Neural progenitor cell (in vitro differentiated cells): ENCODE data around the gene ABCD4. TPM values are rescaled to one million over a fixed set of nuclear protein-coding genes. Genes with fewer than 3 reads are reported as not detected.

Source experiments
- DNase-seq: peaks from one replicate; pipeline ENCODE4 v3.0.0-alpha.2; 2016; ENCODE audit warnings: low spot score
- H2AFZ ChIP-seq: fragments of 200-600 bp; sonication (generic); replicated peaks from 2 replicates; pipeline ENCODE4 v1.6.1; 2016; ENCODE audit warnings: antibody characterized with exemption
- H3F3A ChIP-seq: fragments of 200-600 bp; sonication (generic); 2 replicates; pipeline ENCODE4 v1.6.1; 2016; ENCODE audit warnings: antibody characterized with exemption, low read depth
- H3K27ac ChIP-seq: fragments of 200-600 bp; sonication (generic); 2 replicates; pipeline ENCODE4 v1.5.1; 2016; ENCODE audit warnings: mild to moderate bottlenecking
- H3K27me3 ChIP-seq: fragments of 200-600 bp; sonication (generic); 2 replicates; pipeline ENCODE4 v1.6.1; 2016; ENCODE audit warnings: mild to moderate bottlenecking, moderate library complexity
- H3K36me3 ChIP-seq: fragments of 200-600 bp; sonication (generic); 2 replicates; pipeline ENCODE4 v1.5.1; 2016
- H3K4me1 ChIP-seq: fragments of 200-600 bp; sonication (generic); 2 replicates; pipeline ENCODE4 v1.6.1; 2016; ENCODE audit warnings: mixed run types
- H3K4me2 ChIP-seq: fragments of 200-600 bp; sonication (generic); 2 replicates; pipeline ENCODE4 v1.6.1; 2016
- H3K4me3 ChIP-seq: fragments of 200-600 bp; sonication (generic); 2 replicates; pipeline ENCODE4 v1.5.1; 2016
- H3K79me2 ChIP-seq: fragments of 200-600 bp; sonication (generic); 2 replicates; pipeline ENCODE4 v1.6.1; 2016; ENCODE audit warnings: low read depth
- H3K9ac ChIP-seq: fragments of 200-600 bp; sonication (generic); 2 replicates; pipeline ENCODE4 v1.6.1; 2016
- H3K9me3 ChIP-seq: fragments of 200-600 bp; sonication (generic); 2 replicates; pipeline ENCODE4 v1.5.1; 2016; ENCODE audit warnings: low read depth
- H4K20me1 ChIP-seq: fragments of 200-600 bp; sonication (generic); 2 replicates; pipeline ENCODE4 v1.6.1; 2016; ENCODE audit warnings: low read depth
- H3K27ac Mint-ChIP-seq: 3 replicates; pipeline ENCODE4 v1.8.0; 2021; ENCODE audit warnings: mixed read lengths
- H3K27me3 Mint-ChIP-seq: 2 replicates; pipeline ENCODE4 v1.8.0; 2022; ENCODE audit warnings: low read depth, mild to moderate bottlenecking, inconsistent platforms, moderate library complexity, mixed read lengths; ENCODE audit not compliant: insufficient read depth
- H3K36me3 Mint-ChIP-seq: 3 replicates; pipeline ENCODE4 v1.8.0; 2021; ENCODE audit warnings: mixed read lengths
- H3K4me1 Mint-ChIP-seq: 3 replicates; pipeline ENCODE4 v1.8.0; 2021; ENCODE audit warnings: mixed read lengths
- H3K4me3 Mint-ChIP-seq: 3 replicates; pipeline ENCODE4 v1.8.0; 2021; ENCODE audit warnings: mild to moderate bottlenecking, moderate library complexity, mixed read lengths
- H3K9me3 Mint-ChIP-seq: 3 replicates; pipeline ENCODE4 v1.8.0; 2020; ENCODE audit warnings: mixed read lengths
- CTCF ChIP-seq: fragments of 200-600 bp; sonication (generic); IDR thresholded peaks from 2 replicates; pipeline ENCODE4 v1.5.1; 2017; ENCODE audit warnings: antibody characterized with exemption, mild to moderate bottlenecking
- EZH2 ChIP-seq: fragments of 200-600 bp; sonication (generic); IDR thresholded peaks from 2 replicates; pipeline ENCODE4 v1.6.1; 2017; ENCODE audit warnings: antibody characterized with exemption, mild to moderate bottlenecking, moderate library complexity
- EZH2phosphoT487 ChIP-seq: fragments of 200-600 bp; sonication (generic); IDR thresholded peaks from 2 replicates; pipeline ENCODE4 v1.6.1; 2017; ENCODE audit warnings: antibody characterized with exemption
- total RNA-seq: library from RNA; depleted of rRNA; stranded (reverse); fragments of >200 nt; gene quantifications from 2 replicates; pipeline ENCODE4 v1.2.3, GENCODE V29; 2015; ENCODE audit warnings: low replicate concordance

ABCD4 gene
- total RNA-seq, 1 donor from 2014 or later, result 66.6 TPM

GRCh38 chr14:74326369-74327152 is 23.8 kb upstream of the ABCD4 start:
- Mint-ChIP-seq H3K27me3 (peaks cover 5% of the 10 kb centered on the region), H3K36me3 (no peaks in the 10 kb centered on the region), H3K27ac (peak overlapping the region; percentile 95), H3K4me1 (peaks cover 32% of the 10 kb centered on the region), H3K9me3 (no peaks in the 10 kb centered on the region), H3K4me3 (peak overlapping the region; percentile 6)
- Histone ChIP-seq H2AFZ (peak overlapping the region; percentile 53), H3K36me3 (no peaks in the 10 kb centered on the region), H3K9ac (peak overlapping the region; percentile 18), H3K27me3 (no peaks in the 10 kb centered on the region), H3K9me3 (no peaks in the 10 kb centered on the region), H3K4me2 (peak overlapping the region; percentile 77), H3F3A (peaks cover 47% of the 10 kb centered on the region), H3K4me3 (peak overlapping the region; percentile 28), H3K27ac (peak overlapping the region; percentile 100), H3K4me1 (peaks cover 34% of the 10 kb centered on the region), H3K79me2 (no peaks in the 10 kb centered on the region), H4K20me1 (no peaks in the 10 kb centered on the region)
- DNase-seq, result peak; percentile 95
- TF ChIP-seq EZH2 (no peak), CTCF (no peak), EZH2phosphoT487 (no peak)

GRCh38 chr14:74325446-74325845 is 22.7 kb upstream of the ABCD4 start:
- H3K27me3 ChIP-seq, result no peaks in the 10 kb centered on the region
- no peaks in the 10 kb centered on the region for H4K20me1 ChIP-seq
- no peak for DNase-seq
- Mint-ChIP-seq H3K4me1 (peaks cover 32% of the 10 kb centered on the region), H3K9me3 (no peaks in the 10 kb centered on the region), H3K4me3 (no peak overlapping the region), H3K27ac (peak overlapping the region; percentile 95), H3K36me3 (no peaks in the 10 kb centered on the region), H3K27me3 (peaks cover 5% of the 10 kb centered on the region)
- H3K9ac ChIP-seq, result peak overlapping the region; percentile 14
- H3F3A ChIP-seq, result peaks cover 47% of the 10 kb centered on the region
- H3K4me3 ChIP-seq, result no peak overlapping the region
- H2AFZ ChIP-seq, result no peak overlapping the region
- H3K4me1 ChIP-seq, result peaks cover 34% of the 10 kb centered on the region
- peak overlapping the region; percentile 100 for H3K27ac ChIP-seq
- no peak for TF ChIP-seq CTCF
- TF ChIP-seq EZH2phosphoT487, result no peak
- TF ChIP-seq EZH2, result no peak
- no peaks in the 10 kb centered on the region for H3K36me3 ChIP-seq
- no peaks in the 10 kb centered on the region for H3K9me3 ChIP-seq
- peak overlapping the region; percentile 77 for H3K4me2 ChIP-seq
- H3K79me2 ChIP-seq, result no peaks in the 10 kb centered on the region

- H3K27ac Mint-ChIP-seq, result peak overlapping the region; percentile 68
- H3K27ac ChIP-seq, result peak overlapping the region; percentile 100
Measured at GRCh38 chr14:74324931-74325361, 22.2 kb upstream of the ABCD4 start.

More at GRCh38 chr14:74324931-74325361, 22.2 kb upstream of the ABCD4 start:
- DNase-seq, result peak; percentile 74
- H3K4me2 ChIP-seq, result peak overlapping the region; percentile 77
- no peak overlapping the region for H3K4me3 ChIP-seq
- no peaks in the 10 kb centered on the region for H3K9me3 ChIP-seq
- H3K36me3 ChIP-seq, result no peaks in the 10 kb centered on the region
- H4K20me1 ChIP-seq, result no peaks in the 10 kb centered on the region
- H3K36me3 Mint-ChIP-seq, result no peaks in the 10 kb centered on the region
- no peaks in the 10 kb centered on the region for H3K27me3 ChIP-seq
- H3K4me1 Mint-ChIP-seq, result peaks cover 32% of the 10 kb centered on the region
- no peak overlapping the region for H3K9ac ChIP-seq
- no peak overlapping the region for H2AFZ ChIP-seq
- H3K9me3 Mint-ChIP-seq, result no peaks in the 10 kb centered on the region
- peak overlapping the region; percentile 35 for H3K4me3 Mint-ChIP-seq
- peaks cover 5% of the 10 kb centered on the region for H3K27me3 Mint-ChIP-seq
- H3F3A ChIP-seq, result peaks cover 47% of the 10 kb centered on the region
- TF ChIP-seq CTCF, result peak; percentile 83
- TF ChIP-seq EZH2phosphoT487, result no peak
- no peaks in the 10 kb centered on the region for H3K79me2 ChIP-seq
- H3K4me1 ChIP-seq, result peaks cover 34% of the 10 kb centered on the region
